Hepatocyte (in vitro differentiated cells): ENCODE results near the gene SPATA31C2.

ENCODE experiments used
- CTCF ChIP-seq: fragments of 200-600 bp; sonication (generic); IDR thresholded peaks from 2 replicates; pipeline ENCODE4 v1.5.1; 2016; ENCODE audit warnings: antibody characterized with exemption, mild to moderate bottlenecking; ENCODE audit not compliant: poor library complexity
- EZH2 ChIP-seq: fragments of 200-600 bp; sonication (generic); IDR thresholded peaks from 2 replicates; pipeline ENCODE4 v1.6.1; 2016; ENCODE audit warnings: antibody characterized with exemption, mild to moderate bottlenecking, borderline replicate concordance

- TF ChIP-seq EZH2 = no peak
- no peak for TF ChIP-seq CTCF
Observed at GRCh38 chr9:88178641-88179040, 40.4 kb upstream of the SPATA31C2 start.
